GM23338 (cell line): Measurements from ENCODE around the gene ARMC8. TPM values are rescaled to one million over a fixed set of nuclear protein-coding genes. Genes with fewer than 3 reads are reported as not detected.

Source experiments
- ATAC-seq: fragments of 200-7000 bp; cut with Tn5 transposase; 3 replicates; pipeline ENCODE4 v1.9.1; 2020
- DNase-seq: peaks from one replicate; pipeline ENCODE4 v3.0.0-alpha.2; 2015; ENCODE audit warnings: low spot score
- H2AFZ ChIP-seq: fragments of 200-600 bp; sonication (generic); 2 replicates; pipeline ENCODE4 v1.8.0; 2016; ENCODE audit warnings: antibody characterized with exemption, mild to moderate bottlenecking, moderate library complexity
- H3F3A ChIP-seq: fragments of 200-600 bp; sonication (generic); replicated peaks from 2 replicates; pipeline ENCODE4 v1.8.0; 2017; ENCODE audit warnings: antibody characterized with exemption, mixed run types, low read depth
- H3K27ac ChIP-seq: fragments of 200-600 bp; sonication (generic); 2 replicates; pipeline ENCODE4 v1.6.1; 2016; ENCODE audit warnings: low read depth
- H3K27me3 ChIP-seq: fragments of 200-600 bp; sonication (generic); 2 replicates; pipeline ENCODE4 v1.8.0; 2016; ENCODE audit warnings: mild to moderate bottlenecking, mixed run types, moderate library complexity; ENCODE audit not compliant: insufficient read depth
- H3K36me3 ChIP-seq: fragments of 200-600 bp; sonication (generic); 2 replicates; pipeline ENCODE4 v1.8.0; 2016; ENCODE audit warnings: mild to moderate bottlenecking; ENCODE audit not compliant: insufficient read depth
- H3K4me1 ChIP-seq: fragments of 200-600 bp; sonication (generic); 2 replicates; pipeline ENCODE4 v1.8.0; 2016; ENCODE audit warnings: mild to moderate bottlenecking, moderate library complexity; ENCODE audit not compliant: insufficient read depth
- H3K4me2 ChIP-seq: fragments of 200-600 bp; sonication (generic); 2 replicates; pipeline ENCODE4 v1.7.1; 2017; ENCODE audit warnings: mixed run types
- H3K4me3 ChIP-seq: fragments of 200-600 bp; sonication (generic); 2 replicates; pipeline ENCODE4 v1.6.1; 2016; ENCODE audit warnings: mixed run types
- H3K79me2 ChIP-seq: fragments of 200-600 bp; sonication (generic); replicated peaks from 2 replicates; pipeline ENCODE4 v1.8.0; 2017; ENCODE audit warnings: mild to moderate bottlenecking; ENCODE audit not compliant: insufficient read depth
- H3K9me2 ChIP-seq: fragments of 200-600 bp; sonication (generic); 2 replicates; pipeline ENCODE4 v1.8.0; 2017; ENCODE audit not compliant: insufficient read depth
- H4K20me1 ChIP-seq: fragments of 200-600 bp; sonication (generic); replicated peaks from 2 replicates; pipeline ENCODE4 v1.8.0; 2017; ENCODE audit warnings: mild to moderate bottlenecking; ENCODE audit not compliant: insufficient read depth
- H3K27ac Mint-ChIP-seq: 2 replicates; pipeline ENCODE4 v1.8.0; 2020; ENCODE audit warnings: inconsistent platforms, mild to moderate bottlenecking, moderate library complexity, mixed read lengths
- H3K27me3 Mint-ChIP-seq: 3 replicates; pipeline ENCODE4 v1.8.0; 2022; ENCODE audit warnings: low read depth, mild to moderate bottlenecking, moderate library complexity, mixed read lengths, inconsistent platforms; ENCODE audit not compliant: insufficient read depth, poor library complexity
- H3K36me3 Mint-ChIP-seq: 3 replicates; pipeline ENCODE4 v1.8.0; 2021; ENCODE audit warnings: low read depth, mild to moderate bottlenecking, inconsistent platforms, moderate library complexity, mixed read lengths
- H3K4me1 Mint-ChIP-seq: 3 replicates; pipeline ENCODE4 v1.8.0; 2020; ENCODE audit warnings: mild to moderate bottlenecking, inconsistent platforms, mixed read lengths
- H3K4me3 Mint-ChIP-seq: 3 replicates; pipeline ENCODE4 v1.8.0; 2021; ENCODE audit warnings: moderate library complexity, mild to moderate bottlenecking, inconsistent platforms, mixed read lengths
- H3K9me3 Mint-ChIP-seq: 3 replicates; pipeline ENCODE4 v1.8.0; 2020; ENCODE audit warnings: moderate library complexity, mild to moderate bottlenecking, inconsistent platforms, mixed read lengths
- CREB1 ChIP-seq: fragments of 250-450 bp; sonication (Bioruptor Pico); IDR thresholded peaks from 2 replicates; pipeline ENCODE4 v1.5.0; 2020; ENCODE audit warnings: low read depth, mild to moderate bottlenecking, moderate library complexity
- EZH2 ChIP-seq: fragments of 200-600 bp; sonication (generic); IDR thresholded peaks from one replicate; pipeline ENCODE4 v1.8.0; 2017; ENCODE audit warnings: antibody characterized with exemption, mild to moderate bottlenecking, low read depth; ENCODE audit not compliant: unreplicated experiment
- EZH2phosphoT487 ChIP-seq: fragments of 200-600 bp; sonication (generic); IDR thresholded peaks from one replicate; pipeline ENCODE4 v1.8.1; 2018; ENCODE audit warnings: antibody characterized with exemption; ENCODE audit not compliant: unreplicated experiment
- JUNB ChIP-seq: IDR thresholded peaks from one replicate; pipeline ENCODE4 v1.6.1; 2016; ENCODE audit warnings: antibody characterized with exemption; ENCODE audit not compliant: unreplicated experiment
- NANOG ChIP-seq: IDR thresholded peaks from 2 replicates; pipeline ENCODE4 v1.6.1; 2016; ENCODE audit warnings: antibody characterized with exemption, borderline replicate concordance
- POLR2AphosphoS5 ChIP-seq: IDR thresholded peaks from 2 replicates; pipeline ENCODE4 v1.6.1; 2016; ENCODE audit warnings: antibody characterized with exemption, low read depth
- ZNF331 ChIP-seq: fragments of 250-450 bp; sonication (Bioruptor Pico); IDR thresholded peaks from 2 replicates; pipeline ENCODE4 v1.5.0; 2020; ENCODE audit warnings: low read depth, mild to moderate bottlenecking, moderate library complexity
- polyA plus RNA-seq: library from polyadenylated mRNA; unstranded; fragments of >200 nt; fragmentation: Nextera tagmentation; extraction: Ambion mirVana; gene quantifications from 2 replicates; pipeline ENCODE4 v1.2.1, GENCODE V29; 2016
- total RNA-seq: library from RNA; depleted of rRNA; stranded (reverse); fragments of >200 nt; shearing (Covaris generic); gene quantifications from 2 replicates; pipeline ENCODE4 v1.2.3, GENCODE V29; 2014
- TF ChIP-seq, protein P1 (sequence below): fragments of 250-450 bp; sonication (Bioruptor Pico); IDR thresholded peaks from 2 replicates; pipeline ENCODE4 v1.5.0; 2020; ENCODE audit warnings: mild to moderate bottlenecking, moderate library complexity
- TF ChIP-seq, protein P2 (sequence below), 2 experiments: fragments of 200-600 bp in 1 of 2; sonication (generic) in 1 of 2; conservative IDR thresholded peaks; 2 replicates each; pipeline versions ENCODE4 v1.5.1 to v1.6.1; 2016 to 2017; ENCODE audit warnings: antibody characterized with exemption in 2 of 2, low read depth in 2 of 2, mild to moderate bottlenecking in 2 of 2, moderate library complexity in 1 of 2
- TF ChIP-seq, protein P3 (sequence below): IDR thresholded peaks from 2 replicates; pipeline ENCODE4 v1.6.1; 2016; ENCODE audit warnings: antibody characterized with exemption

The ARMC8 gene
- total and polyA plus RNA-seq, 2 experiments from 2014 or later, result 36.8 to 61.4 TPM

DNA sequence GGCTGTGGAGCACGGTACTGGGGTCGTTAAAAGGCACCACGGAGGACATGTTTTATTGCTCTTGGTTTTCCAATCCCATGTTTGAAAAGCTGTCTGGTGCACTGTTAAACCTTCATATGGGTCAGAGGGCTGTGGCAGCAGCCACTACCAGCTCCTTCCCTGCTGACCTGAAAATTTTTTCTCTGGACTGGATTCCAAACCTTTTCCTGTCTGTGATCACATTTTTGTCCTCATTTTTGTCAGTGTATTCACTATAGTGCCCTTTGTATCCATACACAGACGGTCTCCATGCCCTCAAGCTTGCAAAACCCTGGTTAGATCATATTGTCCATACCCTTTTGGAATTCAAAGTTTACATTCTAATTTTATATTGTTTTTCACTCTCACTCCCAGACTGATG is 72.0 kb downstream of the ARMC8 start (continued):
- TF ChIP-seq, protein P1, sequence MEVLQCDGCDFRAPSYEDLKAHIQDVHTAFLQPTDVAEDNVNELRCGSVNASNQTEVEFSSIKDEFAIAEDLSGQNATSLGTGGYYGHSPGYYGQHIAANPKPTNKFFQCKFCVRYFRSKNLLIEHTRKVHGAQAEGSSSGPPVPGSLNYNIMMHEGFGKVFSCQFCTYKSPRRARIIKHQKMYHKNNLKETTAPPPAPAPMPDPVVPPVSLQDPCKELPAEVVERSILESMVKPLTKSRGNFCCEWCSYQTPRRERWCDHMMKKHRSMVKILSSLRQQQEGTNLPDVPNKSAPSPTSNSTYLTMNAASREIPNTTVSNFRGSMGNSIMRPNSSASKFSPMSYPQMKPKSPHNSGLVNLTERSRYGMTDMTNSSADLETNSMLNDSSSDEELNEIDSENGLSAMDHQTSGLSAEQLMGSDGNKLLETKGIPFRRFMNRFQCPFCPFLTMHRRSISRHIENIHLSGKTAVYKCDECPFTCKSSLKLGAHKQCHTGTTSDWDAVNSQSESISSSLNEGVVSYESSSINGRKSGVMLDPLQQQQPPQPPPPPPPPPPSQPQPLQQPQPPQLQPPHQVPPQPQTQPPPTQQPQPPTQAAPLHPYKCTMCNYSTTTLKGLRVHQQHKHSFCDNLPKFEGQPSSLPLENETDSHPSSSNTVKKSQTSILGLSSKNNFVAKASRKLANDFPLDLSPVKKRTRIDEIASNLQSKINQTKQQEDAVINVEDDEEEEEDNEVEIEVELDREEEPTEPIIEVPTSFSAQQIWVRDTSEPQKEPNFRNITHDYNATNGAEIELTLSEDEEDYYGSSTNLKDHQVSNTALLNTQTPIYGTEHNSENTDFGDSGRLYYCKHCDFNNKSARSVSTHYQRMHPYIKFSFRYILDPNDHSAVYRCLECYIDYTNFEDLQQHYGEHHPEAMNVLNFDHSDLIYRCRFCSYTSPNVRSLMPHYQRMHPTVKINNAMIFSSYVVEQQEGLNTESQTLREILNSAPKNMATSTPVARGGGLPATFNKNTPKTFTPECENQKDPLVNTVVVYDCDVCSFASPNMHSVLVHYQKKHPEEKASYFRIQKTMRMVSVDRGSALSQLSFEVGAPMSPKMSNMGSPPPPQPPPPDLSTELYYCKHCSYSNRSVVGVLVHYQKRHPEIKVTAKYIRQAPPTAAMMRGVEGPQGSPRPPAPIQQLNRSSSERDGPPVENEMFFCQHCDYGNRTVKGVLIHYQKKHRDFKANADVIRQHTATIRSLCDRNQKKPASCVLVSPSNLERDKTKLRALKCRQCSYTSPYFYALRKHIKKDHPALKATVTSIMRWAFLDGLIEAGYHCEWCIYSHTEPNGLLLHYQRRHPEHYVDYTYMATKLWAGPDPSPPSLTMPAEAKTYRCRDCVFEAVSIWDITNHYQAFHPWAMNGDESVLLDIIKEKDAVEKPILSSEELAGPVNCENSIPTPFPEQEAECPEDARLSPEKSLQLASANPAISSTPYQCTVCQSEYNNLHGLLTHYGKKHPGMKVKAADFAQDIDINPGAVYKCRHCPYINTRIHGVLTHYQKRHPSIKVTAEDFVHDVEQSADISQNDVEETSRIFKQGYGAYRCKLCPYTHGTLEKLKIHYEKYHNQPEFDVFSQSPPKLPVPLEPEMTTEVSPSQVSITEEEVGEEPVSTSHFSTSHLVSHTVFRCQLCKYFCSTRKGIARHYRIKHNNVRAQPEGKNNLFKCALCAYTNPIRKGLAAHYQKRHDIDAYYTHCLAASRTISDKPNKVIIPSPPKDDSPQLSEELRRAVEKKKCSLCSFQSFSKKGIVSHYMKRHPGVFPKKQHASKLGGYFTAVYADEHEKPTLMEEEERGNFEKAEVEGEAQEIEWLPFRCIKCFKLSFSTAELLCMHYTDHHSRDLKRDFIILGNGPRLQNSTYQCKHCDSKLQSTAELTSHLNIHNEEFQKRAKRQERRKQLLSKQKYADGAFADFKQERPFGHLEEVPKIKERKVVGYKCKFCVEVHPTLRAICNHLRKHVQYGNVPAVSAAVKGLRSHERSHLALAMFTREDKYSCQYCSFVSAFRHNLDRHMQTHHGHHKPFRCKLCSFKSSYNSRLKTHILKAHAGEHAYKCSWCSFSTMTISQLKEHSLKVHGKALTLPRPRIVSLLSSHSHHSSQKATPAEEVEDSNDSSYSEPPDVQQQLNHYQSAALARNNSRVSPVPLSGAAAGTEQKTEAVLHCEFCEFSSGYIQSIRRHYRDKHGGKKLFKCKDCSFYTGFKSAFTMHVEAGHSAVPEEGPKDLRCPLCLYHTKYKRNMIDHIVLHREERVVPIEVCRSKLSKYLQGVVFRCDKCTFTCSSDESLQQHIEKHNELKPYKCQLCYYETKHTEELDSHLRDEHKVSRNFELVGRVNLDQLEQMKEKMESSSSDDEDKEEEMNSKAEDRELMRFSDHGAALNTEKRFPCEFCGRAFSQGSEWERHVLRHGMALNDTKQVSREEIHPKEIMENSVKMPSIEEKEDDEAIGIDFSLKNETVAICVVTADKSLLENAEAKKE, result no peak
- TF ChIP-seq EZH2 (no peak), POLR2AphosphoS5 (no peak), ZNF331 (no peak)
- TF ChIP-seq, protein P2, sequence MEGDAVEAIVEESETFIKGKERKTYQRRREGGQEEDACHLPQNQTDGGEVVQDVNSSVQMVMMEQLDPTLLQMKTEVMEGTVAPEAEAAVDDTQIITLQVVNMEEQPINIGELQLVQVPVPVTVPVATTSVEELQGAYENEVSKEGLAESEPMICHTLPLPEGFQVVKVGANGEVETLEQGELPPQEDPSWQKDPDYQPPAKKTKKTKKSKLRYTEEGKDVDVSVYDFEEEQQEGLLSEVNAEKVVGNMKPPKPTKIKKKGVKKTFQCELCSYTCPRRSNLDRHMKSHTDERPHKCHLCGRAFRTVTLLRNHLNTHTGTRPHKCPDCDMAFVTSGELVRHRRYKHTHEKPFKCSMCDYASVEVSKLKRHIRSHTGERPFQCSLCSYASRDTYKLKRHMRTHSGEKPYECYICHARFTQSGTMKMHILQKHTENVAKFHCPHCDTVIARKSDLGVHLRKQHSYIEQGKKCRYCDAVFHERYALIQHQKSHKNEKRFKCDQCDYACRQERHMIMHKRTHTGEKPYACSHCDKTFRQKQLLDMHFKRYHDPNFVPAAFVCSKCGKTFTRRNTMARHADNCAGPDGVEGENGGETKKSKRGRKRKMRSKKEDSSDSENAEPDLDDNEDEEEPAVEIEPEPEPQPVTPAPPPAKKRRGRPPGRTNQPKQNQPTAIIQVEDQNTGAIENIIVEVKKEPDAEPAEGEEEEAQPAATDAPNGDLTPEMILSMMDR (conservative IDR thresholded peaks at IDR 0.05; ENCODE audit: low read depth in 2 of 2), result no peak

DNA sequence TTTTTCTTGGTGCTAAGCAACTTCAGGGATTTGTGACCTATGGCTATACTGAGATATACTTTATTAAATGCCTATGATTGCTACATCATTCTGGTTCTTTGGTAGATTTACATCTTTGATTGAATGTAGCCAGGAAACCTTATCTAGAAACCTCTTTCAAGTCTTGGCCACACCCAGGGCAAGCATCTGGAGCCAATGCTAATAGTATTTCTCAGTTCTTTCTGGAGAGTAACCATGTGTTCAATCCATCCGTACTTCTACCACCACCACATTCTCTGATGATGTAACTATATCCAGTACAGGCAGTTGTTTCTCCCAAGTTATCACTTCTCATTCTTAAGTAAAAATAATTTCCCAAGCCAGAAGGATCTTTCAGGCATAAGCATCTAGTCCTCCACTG is 73.5 kb downstream of the ARMC8 start:
- Histone ChIP-seq H3K9me2 (no peaks in the 10 kb centered on the region), H2AFZ (no peak overlapping the region), H3K79me2 (no peaks in the 10 kb centered on the region), H3K4me1 (no peaks in the 10 kb centered on the region), H3K4me3 (no peak overlapping the region), H3F3A (no peaks in the 10 kb centered on the region), H3K4me2 (no peak overlapping the region), H3K36me3 (peaks cover 7% of the 10 kb centered on the region; the same call in 1 of the 2 replicates), H4K20me1 (peaks cover 4% of the 10 kb centered on the region; the same call in 1 of the 2 replicates), H3K27me3 (no peaks in the 10 kb centered on the region), H3K27ac (no peak overlapping the region)
- Mint-ChIP-seq H3K27ac (no peak overlapping the region), H3K36me3 (no peaks in the 10 kb centered on the region), H3K4me1 (no peaks in the 10 kb centered on the region), H3K4me3 (no peak overlapping the region), H3K9me3 (no peaks in the 10 kb centered on the region), H3K27me3 (peaks cover 3% of the 10 kb centered on the region)
- ATAC-seq (no peak), DNase-seq (no peak)
- TF ChIP-seq EZH2phosphoT487 (no peak), CREB1 (CRISPR knock-in tag) (no peak), EZH2 (no peak), POLR2AphosphoS5 (no peak), NANOG (no peak), JUNB (no peak)
- TF ChIP-seq, protein P3, sequence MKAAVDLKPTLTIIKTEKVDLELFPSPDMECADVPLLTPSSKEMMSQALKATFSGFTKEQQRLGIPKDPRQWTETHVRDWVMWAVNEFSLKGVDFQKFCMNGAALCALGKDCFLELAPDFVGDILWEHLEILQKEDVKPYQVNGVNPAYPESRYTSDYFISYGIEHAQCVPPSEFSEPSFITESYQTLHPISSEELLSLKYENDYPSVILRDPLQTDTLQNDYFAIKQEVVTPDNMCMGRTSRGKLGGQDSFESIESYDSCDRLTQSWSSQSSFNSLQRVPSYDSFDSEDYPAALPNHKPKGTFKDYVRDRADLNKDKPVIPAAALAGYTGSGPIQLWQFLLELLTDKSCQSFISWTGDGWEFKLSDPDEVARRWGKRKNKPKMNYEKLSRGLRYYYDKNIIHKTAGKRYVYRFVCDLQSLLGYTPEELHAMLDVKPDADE, result no peak
